NB4 (cell line): ENCODE data around the gene CPZ.

Experiments used
- TF ChIP-seq, protein P1 (sequence below): IDR thresholded peaks from one replicate; pipeline ENCODE4 v1.5.1; 2012; ENCODE audit warnings: low read depth, low read length
- TF ChIP-seq, protein P2 (sequence below): IDR thresholded peaks from 2 replicates; pipeline ENCODE4 v1.6.1; 2011; ENCODE audit warnings: low read depth, low read length

DNA sequence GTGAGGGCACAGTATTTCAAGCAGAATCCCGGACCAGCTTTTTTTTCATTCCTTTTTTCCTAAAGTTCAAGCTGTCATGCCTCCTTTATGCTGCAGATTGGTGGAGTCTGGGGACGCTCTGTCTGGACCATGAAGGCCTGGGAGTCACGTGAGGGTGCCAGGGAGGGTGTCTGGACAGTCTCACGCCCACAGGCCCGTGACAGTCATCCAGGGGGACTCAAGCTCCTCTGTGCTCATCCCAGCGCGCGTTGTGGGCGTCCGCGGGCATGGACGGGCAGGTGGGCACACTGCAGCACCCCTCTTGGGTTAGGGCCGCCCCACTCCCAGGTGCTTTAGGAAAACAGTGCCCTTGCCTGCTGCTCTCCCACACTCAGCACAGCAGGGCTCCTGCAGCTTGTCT lies 4.8 kb downstream of the CPZ start:
- TF ChIP-seq, protein P1, sequence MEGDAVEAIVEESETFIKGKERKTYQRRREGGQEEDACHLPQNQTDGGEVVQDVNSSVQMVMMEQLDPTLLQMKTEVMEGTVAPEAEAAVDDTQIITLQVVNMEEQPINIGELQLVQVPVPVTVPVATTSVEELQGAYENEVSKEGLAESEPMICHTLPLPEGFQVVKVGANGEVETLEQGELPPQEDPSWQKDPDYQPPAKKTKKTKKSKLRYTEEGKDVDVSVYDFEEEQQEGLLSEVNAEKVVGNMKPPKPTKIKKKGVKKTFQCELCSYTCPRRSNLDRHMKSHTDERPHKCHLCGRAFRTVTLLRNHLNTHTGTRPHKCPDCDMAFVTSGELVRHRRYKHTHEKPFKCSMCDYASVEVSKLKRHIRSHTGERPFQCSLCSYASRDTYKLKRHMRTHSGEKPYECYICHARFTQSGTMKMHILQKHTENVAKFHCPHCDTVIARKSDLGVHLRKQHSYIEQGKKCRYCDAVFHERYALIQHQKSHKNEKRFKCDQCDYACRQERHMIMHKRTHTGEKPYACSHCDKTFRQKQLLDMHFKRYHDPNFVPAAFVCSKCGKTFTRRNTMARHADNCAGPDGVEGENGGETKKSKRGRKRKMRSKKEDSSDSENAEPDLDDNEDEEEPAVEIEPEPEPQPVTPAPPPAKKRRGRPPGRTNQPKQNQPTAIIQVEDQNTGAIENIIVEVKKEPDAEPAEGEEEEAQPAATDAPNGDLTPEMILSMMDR = no peak
- TF ChIP-seq, protein P2, sequence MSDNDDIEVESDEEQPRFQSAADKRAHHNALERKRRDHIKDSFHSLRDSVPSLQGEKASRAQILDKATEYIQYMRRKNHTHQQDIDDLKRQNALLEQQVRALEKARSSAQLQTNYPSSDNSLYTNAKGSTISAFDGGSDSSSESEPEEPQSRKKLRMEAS = no peak
